Esophagus muscularis mucosa (tissue), 3 donors: Measurements from ENCODE around the gene PTPRN2.

Experiments
- CTCF ChIP-seq, 3 experiments: fragments of 200-600 bp in 2 of 3; fragments of 450-650 bp in 1 of 3; sonication (generic) in 2 of 3; IDR thresholded peaks; one replicate each; pipeline ENCODE4 v1.5.1; 2017 to 2019; ENCODE audit warnings: antibody characterized with exemption in 3 of 3, mild to moderate bottlenecking in 2 of 3, moderate library complexity in 1 of 3
- POLR2A ChIP-seq: fragments of 450-650 bp; IDR thresholded peaks from one replicate; pipeline ENCODE4 v1.6.1; 2017; ENCODE audit warnings: antibody characterized with exemption, moderate library complexity, mild to moderate bottlenecking, low read depth

GRCh38 chr7:158562517-158562916, 25.1 kb downstream of the PTPRN2 start:
- TF ChIP-seq POLR2A: no peak
- no peak for TF ChIP-seq CTCF (IDR thresholded peaks at IDR 0.05)
